KG1 (cell line): Measurements from ENCODE around the gene BRIP1.
"Not testable (repeated sequence)": the region's sequence is repeated elsewhere in the genome, so short reads cannot be mapped to it uniquely, and the experiment has no call there.

ENCODE experiments used
- DNase-seq: peaks from one replicate; lab custom pipeline; 2025; lab: John Stamatoyannopoulos, UW

BRIP1 gene

GRCh38 chr17:61728297-61728836, 135.0 kb downstream of the BRIP1 start:
- no peak for DNase-seq

- DNase-seq, result not testable (repeated sequence)
Observed at GRCh38 chr17:61727798-61728197, 135.5 kb downstream of the BRIP1 start.

- DNase-seq, result no peak
Observed at GRCh38 chr17:61726977-61727376, 136.4 kb downstream of the BRIP1 start.

- no peak for DNase-seq
Observed at GRCh38 chr17:61724777-61725176, 138.6 kb downstream of the BRIP1 start.

GRCh38 chr17:61723914-61724313, 139.4 kb downstream of the BRIP1 start:
- DNase-seq, result no peak

- DNase-seq, result no peak
Observed at GRCh38 chr17:61723183-61723582, 140.1 kb downstream of the BRIP1 start.

- DNase-seq, result no peak
Observed at GRCh38 chr17:61722398-61722797, 140.9 kb downstream of the BRIP1 start.

- DNase-seq, result no peak
Observed at GRCh38 chr17:61720016-61720795, 143.1 kb downstream of the BRIP1 start.

- DNase-seq, result not testable (repeated sequence)
Observed at GRCh38 chr17:61719220-61719619, 144.1 kb downstream of the BRIP1 start.

- no peak for DNase-seq
Observed at GRCh38 chr17:61718022-61718421, 145.3 kb downstream of the BRIP1 start.

- no peak for DNase-seq
Observed at GRCh38 chr17:61717352-61717751, 146.0 kb downstream of the BRIP1 start.

- no peak for DNase-seq
Observed at GRCh38 chr17:61716225-61716829, 147.0 kb downstream of the BRIP1 start.

- no peak for DNase-seq
Observed at GRCh38 chr17:61715348-61715747, 148.0 kb downstream of the BRIP1 start.

GRCh38 chr17:61714300-61714699, 149.0 kb downstream of the BRIP1 start:
- no peak for DNase-seq

GRCh38 chr17:61713035-61713434, 150.3 kb downstream of the BRIP1 start:
- DNase-seq, result no peak

GRCh38 chr17:61710546-61710945, 152.8 kb downstream of the BRIP1 start:
- no peak for DNase-seq

GRCh38 chr17:61709567-61709966, 153.8 kb downstream of the BRIP1 start:
- DNase-seq, result no peak

GRCh38 chr17:61704935-61705449, 158.3 kb downstream of the BRIP1 start:
- no peak for DNase-seq

- DNase-seq, result no peak
Observed at GRCh38 chr17:61702450-61702849, 160.9 kb downstream of the BRIP1 start.

GRCh38 chr17:61701978-61702377, 161.3 kb downstream of the BRIP1 start:
- no peak for DNase-seq

GRCh38 chr17:61701334-61701733, 162.0 kb downstream of the BRIP1 start:
- DNase-seq, result no peak

- no peak for DNase-seq
Observed at GRCh38 chr17:61700252-61700651, 163.1 kb downstream of the BRIP1 start.

GRCh38 chr17:61699694-61700093, 163.6 kb downstream of the BRIP1 start:
- DNase-seq, result no peak
